Stimulated activated CD8-positive, alpha-beta memory T cell treated with anti-CD3 and anti-CD28 coated beads, Interleukin-2, amount 100 ng/mL, for 48 hours (primary cell): ENCODE results near the gene METTL13.
"Not testable (repeated sequence)": the region's sequence is repeated elsewhere in the genome, so short reads cannot be mapped to it uniquely, and the experiment has no call there.

Experiments
- DNase-seq, 2 donors: peaks; one replicate each; pipeline ENCODE4 v3.0.0-alpha.2; 2020; ENCODE audit warnings: low read depth in 2 of 2

The METTL13 gene

DNA sequence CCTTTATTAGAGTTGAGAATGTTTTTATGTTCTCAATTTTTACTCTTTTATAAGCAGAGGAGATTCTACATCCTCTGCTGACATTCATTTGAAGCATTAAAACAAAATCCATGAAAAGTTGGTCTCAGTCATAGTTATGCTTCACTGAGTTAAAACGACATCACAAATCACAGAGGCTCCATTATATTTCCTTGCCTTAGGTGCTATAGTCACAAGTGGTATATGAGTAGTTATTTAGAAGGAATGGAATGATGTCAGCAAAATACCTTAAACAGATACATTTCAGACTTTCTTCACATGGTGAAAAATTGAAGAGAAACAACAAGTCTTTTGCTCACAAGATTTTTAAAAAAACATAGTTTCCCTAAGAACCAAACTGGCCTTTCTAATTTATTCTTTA is 11.7 kb upstream of the METTL13 start:
- DNase-seq, result no peak

DNA sequence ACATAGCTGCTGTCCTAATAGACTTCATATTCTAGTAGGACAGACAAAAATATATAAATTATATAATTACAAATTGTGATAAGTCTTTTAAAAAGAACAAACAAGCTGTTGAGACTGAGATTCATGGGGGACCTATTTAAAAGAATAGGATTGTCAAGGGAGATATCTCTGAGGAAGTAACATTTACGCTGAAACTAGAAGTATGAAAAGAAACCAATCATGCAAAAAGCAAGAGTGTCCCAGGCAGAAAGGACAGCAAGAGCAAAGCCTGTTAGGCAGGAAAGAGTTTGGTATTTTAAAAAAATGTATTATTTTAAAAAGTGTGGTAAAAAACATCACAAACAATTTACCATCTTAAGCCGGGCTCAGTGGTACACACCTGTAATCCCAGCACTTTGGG is 9.1 kb upstream of the METTL13 start:
- no peak for DNase-seq

DNA sequence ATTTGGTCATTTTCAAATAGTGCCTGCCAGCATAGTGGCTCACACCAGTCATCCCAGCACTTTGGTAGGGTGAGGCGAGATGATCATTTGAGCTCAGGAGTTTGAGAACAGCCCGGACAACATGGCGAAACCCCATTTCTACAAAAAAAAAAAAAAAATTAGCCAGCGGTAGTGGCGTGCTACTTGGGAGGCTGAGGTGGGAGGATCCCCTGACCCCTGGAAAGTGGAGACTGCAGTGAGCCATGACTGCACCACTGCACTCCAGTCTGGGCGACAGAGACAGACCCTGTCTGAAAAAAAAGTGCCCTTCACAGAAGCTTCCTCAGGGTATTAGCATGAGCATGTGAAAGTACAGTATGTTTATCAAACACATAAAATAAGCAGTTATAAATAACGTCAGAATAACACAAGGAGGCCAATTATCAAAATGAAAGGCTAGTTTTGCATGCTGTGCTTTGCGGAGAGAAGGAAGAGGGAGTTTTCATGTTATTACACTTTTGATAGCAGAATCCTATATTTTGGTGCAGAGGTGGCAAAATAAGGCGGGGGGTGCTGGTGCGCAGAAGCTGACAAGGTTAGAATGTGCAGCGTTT is 781 bp upstream of the METTL13 start:
- DNase-seq, result no peak

DNA sequence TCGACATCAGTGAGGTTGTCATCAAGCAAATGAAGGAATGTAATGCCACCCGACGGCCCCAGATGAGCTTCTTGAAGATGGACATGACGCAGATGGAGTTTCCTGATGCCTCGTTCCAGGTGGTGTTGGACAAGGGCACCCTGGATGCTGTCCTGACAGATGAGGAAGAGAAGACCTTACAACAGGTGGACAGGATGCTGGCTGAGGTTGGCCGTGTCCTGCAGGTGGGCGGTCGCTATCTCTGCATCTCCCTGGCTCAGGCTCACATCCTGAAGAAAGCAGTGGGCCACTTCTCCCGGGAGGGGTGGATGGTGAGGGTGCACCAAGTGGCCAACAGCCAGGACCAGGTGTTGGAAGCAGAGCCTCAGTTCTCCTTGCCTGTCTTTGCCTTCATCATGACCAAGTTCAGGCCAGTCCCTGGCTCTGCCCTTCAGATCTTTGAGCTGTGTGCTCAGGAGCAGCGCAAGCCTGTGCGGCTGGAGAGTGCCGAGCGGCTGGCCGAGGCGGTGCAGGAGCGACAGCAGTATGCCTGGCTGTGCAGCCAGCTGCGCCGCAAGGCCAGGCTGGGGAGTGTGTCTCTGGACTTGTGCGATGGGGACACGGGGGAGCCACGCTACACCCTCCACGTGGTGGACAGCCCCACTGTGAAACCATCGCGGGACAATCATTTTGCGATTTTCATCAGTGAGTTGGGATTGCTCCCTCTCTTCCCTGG is 2.5 kb downstream of the METTL13 start:
- no peak for DNase-seq

DNA sequence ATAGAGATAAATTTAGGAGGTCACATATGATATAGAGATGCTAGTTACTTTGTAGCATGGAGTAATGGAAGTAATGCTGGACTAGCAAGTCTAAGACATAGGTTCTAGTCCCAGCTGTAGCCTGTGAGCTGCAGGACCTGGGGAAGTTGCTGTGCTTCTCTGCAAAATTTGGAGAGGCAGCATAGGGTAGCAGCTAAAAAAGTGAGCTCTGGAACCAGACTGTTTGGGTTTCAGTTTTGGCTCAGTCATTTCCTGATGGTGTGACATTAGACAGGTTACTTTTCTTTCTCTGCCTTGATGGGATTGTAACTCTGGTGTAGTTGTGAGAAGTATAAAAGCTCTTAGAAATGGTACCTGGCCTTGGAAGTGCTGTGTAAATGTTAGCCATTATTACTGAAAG is 3.3 kb downstream of the METTL13 start:
- no peak for DNase-seq

DNA sequence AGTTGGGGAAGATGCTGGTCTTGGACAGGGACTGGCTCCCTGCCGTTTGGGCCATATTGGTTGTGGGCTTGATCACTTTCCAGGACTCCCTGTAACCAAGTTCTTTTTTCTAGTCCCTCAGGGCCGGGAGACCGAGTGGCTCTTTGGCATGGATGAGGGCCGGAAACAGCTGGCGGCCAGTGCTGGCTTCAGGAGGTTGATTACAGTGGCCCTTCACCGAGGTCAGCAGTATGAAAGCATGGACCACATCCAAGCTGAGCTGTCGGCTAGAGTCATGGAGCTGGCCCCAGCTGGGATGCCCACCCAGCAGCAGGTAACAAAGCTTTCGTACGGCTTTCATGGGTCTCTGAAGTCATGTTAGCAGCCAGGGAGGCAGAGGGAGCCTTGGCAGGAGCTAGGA is 4.3 kb downstream of the METTL13 start:
- no peak for DNase-seq

DNA sequence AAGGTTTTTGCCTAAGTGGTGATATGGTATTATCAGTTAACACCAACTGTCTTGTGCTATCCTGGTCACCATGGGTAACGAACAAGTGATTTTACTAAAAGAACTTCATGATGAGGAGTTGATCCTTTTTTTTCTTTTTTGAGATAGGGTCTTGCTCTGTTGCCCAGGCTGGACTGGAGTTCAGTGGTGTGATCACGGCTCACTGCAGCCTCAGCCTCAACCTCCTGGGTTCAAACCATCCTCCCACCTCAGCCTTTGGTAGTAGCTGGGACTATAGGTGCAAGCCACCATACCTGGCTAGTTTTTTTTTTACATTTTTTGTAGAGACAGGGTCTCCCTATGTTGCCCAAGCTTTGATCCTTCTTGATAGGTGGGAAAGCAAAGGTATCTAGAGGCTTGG is 5.1 kb downstream of the METTL13 start:
- DNase-seq, result no peak

DNA sequence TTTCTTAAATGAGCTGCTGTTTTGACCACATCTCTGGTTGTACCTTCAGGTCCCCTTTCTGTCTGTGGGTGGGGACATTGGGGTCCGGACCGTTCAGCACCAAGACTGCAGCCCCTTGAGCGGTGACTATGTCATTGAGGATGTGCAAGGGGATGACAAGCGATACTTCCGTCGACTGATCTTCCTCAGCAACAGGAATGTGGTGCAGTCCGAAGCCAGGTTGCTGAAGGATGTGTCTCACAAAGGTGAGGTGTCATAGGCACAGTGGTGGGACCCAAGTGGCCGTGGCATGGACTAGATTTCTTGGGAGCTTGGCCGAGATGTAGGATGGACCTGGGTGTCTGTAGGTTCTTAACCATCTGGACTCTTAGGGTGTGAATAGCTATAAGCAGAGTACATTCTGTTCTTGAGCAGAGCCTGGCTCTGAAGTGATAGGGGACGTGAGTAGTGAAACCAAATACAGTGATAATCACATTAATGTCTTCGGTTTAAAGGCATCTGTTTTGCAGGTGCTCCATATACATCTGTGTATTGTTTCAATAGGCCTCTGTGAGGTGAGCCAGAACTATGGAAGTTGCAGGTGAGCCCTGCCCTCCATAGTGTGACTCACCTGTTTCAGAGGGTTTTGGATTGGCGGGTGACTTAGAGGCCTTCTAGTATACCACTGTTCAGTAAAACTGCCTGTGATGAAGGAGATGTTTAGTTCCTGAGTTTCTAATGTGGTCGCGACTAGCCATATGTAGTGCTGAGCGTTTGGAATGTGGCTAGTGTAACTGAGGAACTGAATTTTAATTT is 6.4 kb downstream of the METTL13 start:
- no peak for DNase-seq

DNA sequence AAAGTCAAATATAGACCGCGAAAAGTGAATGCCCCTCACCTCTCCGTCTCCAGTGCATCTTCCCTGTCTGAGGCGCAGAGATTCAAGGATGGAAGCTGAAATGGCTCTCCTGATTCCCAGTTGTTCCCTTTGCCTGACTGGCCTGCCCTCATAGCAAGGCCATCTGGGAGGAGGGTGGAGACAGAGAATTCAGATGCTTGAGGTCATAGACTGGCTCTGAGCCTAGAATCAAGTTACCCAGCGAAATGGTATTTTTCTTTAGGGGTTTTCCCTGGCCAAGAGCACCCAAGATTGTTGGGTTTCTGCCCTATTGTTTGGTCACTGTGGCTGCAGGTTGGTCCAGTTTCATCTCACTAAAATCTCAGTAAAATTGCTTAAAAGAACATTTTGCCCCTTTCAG is 7.2 kb downstream of the METTL13 start:
- no peak for DNase-seq

DNA sequence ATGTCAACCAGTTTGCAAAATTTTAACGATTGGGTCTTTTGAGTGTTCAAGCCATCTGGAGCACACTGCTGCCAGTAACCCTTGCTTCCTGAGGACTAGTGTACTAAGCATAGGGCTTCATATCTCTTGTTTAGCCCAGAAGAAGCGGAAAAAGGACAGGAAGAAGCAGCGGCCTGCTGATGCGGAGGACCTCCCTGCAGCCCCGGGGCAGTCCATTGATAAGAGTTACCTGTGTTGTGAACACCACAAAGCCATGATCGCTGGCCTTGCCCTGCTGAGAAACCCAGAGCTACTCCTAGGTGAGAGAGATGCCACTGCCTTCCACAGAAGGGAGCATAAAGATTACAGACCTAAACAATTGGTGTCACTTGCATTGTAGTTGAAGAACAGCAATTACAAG is 8.9 kb downstream of the METTL13 start:
- no peak for DNase-seq

DNA sequence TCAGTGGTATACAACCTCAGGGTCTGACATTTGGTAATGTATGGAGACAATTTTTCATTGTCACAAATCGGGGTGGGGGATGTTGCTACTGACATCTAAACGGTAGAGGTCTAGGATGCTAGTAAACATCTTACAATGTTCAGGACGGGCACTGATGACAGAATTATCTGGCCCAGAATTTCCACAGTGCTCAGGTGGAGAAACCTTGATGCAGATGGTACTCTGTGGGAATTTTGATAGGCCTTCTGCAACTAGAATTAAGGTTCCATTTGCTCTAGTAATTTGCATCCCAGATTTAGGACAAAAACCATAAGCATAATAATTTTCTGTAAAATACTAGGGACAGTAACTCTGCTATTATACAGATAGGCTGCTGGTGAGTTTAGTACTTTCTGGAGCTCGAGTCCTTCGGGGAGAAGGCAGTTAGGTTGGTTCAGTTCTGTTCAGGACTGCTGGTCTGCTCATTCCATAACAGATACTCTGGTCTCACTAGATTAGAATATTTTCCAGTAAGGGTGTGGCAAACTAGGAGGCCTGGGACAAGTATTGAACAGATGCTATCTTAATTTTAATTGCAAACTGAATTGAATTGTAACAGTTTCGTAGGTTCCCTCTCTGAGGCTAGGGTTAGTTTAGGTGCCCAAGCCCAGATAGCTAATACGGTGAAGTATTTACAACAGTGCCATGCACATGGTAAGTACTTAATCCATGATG is 11.4 kb downstream of the METTL13 start:
- no peak for DNase-seq

DNA sequence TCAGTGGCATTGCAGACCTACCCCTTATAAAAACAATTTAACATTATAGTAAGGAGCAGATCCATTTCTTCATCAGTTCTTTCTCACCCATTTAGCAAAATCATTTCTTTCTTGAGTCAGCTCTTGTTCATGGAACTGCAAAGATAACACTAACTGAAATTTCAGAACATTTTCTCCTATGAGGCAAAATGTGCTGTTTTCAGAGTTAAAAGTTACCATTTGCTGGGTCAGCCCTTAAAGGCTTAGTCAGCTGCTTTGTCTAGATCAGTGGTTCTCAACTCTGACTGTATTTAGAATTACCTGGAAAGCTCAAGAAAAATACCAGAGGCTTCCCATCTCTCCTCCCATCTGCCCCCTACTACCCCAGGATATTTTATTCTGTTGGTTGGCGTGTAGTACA is 12.2 kb downstream of the METTL13 start:
- no peak for DNase-seq

DNA sequence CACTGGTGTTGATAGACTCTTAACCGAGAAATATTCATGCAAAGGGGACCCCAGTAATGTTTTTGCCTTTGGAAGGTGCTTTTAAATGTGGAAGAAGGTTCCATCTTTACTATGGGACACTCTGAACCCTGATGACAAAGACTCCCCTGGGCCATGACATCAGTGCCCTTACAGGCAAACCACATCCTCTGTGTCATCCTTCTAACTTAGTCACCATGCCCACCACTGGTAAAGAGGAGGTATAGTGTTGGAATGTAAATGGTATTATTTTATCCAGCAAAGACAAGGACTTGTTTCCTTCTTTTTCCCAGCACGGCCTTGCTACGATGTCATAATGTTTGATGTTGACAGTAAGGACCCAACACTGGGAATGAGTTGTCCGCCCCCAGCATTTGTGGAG is 12.6 kb downstream of the METTL13 start:
- DNase-seq, result peak; percentile 28 to 30

DNA sequence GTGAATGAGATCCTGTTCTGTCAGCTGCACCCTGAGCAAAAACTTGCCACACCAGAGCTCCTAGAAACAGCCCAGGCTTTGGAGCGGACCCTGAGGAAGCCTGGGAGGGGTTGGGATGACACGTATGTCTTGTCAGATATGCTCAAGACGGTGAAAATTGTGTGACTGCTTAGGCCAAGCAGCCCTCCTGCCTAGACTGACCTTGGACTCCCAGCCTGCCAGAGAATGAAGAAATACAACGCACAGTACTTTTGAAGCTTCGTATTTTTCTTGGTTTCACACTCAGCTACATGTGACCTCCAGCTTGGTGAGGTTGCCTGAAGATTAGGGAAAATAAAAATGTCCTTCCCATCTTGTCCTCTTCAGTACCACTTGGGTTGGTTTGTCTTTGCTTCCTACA is 15.1 kb downstream of the METTL13 start:
- no peak for DNase-seq

DNA sequence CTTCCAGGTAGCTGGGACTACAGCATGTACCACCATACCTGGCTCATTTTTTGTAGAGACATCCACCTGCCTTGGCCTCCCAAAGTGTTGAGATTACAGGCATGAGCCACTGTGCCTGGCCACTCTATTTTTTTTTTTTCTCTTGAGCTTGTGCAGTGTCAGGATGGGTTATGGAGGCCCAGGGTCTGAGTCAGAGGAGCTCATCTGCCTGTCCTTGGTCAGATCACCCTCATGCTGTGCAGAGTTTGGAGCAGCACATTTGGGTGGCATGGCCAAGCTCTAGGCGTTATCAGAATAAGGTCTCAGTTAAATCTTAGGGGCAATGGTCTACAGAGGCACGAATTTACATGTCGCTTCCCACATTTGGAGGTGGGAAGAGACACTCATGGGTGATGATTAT is 16.9 kb downstream of the METTL13 start:
- DNase-seq, result no peak

DNA sequence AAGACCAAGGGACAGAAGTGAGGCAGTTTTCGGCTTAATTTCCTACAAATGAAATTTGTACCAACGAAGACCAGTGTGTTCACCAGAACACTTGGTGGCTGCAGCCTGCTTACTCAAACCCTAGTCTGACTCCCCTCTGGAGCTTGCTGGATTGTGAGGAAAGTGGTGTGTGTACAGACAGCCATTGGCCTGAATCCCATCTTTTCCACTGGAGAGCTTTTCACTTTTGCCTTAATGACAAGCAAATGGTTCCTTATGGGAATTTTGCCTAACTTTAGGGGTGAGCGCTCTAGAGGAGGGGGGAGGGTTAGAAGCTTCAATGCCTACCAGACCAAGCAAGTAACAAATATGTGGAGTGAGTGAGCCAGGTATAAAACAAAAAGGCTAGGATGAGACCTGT is 17.3 kb downstream of the METTL13 start:
- DNase-seq, result no peak

DNA sequence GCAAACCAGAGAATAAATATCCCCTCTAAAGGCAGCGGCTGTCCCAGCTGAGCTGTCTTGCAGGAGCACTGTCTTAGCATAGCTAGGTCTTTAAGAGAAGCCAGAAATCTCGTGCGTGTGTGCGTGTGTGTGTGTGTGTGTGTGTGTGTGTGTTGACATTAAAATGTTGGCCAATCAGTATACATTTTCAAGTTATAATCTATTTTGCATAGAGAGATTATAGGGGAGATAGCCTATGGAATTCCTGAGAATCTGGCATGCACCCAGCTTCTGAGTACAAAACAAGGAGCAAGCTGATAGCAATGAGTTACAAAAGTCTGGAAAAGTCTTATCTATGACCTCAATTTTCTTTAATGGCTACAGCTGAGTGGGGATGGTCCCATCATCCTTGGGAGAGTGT is 17.7 kb downstream of the METTL13 start:
- no peak for DNase-seq

DNA sequence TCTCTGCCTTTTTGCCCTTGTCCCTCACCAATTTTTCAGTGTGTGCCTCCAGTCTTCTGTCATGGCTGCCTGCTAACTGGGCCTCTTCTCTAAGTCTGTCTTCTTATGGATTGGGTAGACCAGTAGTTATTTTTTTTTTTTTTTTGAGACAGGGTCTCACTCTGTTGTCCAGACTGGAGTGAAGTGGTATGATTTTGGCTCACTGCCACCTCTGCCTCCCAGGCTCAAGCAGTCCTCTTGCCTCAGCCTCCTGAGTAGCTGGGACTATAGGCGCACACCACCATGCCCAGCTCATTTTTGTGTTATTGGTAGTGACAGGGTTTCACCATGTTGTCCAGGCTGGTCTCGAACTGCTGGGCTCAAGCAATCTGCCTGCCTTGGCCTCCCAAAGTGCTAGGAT is 18.2 kb downstream of the METTL13 start:
- not testable (repeated sequence) for DNase-seq

DNA sequence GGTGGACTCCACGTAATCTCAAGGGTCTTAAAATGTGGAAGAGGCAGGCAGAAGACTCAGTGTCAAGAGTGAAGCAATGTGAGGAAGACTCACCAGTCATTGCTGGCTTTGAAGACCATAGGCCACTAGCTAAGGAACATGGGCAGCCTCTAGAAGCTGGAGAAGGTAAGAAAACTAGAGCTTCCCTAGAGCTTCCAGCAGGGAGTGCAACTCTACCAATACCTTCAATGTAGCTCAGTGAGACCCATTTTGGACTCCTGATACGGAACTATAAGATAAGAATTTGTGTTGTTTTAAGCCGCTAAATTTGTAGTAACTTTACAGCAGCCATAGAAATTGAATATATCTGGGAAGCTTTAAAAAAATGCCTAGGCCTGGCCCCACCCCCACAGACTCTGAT is 18.9 kb downstream of the METTL13 start:
- DNase-seq, result no peak

DNA sequence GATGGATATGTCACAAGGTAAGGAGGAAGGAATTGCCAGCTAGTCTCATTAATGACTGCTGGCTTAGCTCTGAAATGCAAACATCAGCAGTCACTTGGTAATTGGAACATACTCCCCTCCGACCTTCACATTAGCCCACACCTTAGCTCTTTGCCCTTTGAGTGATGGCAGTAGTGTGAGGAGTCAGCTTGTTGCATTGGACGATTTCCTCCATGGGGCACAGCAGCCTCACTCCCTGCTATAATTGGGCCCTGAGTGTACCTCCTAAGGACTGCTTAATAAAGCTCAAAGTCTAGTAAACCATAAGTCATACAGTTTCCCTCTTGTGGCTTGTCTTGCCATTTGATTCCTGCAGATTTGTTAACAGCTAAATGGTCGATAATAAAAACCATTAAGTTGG is 19.4 kb downstream of the METTL13 start:
- no peak for DNase-seq

DNA sequence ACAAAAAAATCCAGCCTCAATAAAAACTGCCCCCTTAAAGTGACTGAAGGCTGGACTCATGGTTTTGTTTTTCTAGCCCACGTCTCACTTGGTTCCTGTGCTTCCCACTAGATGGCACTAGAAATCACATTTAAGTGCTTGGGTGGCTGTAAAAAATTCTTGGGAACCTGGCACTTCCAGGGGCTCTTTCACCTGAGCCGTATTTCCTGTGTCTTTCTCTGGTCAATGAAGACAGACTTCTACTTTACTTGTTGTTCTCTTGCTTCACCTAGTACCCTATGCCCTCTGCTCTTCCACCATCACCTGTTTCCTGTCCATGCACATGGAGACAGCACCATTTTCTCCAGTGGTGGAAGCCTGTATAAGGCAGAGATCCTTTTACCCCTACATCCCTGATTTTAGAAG is 20.0 kb downstream of the METTL13 start:
- DNase-seq, result no peak

DNA sequence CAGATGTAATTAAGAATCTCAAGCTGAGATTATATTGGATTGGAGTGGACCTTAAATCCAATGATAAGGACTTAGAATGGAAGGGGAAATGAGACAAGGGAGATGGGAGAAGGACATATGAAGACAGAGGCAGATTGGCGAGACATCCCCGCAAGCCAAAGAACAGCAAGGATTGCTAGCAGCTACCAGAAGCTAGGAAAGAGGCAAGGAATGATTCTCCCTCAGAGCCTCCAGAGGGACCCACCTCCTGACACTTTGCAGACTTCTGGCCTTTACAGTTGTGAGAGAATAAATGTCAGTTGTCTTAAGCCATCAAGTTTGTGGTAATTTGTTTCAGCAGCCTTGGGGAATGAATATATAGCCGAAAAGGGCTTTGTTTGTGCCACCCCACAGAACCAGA is 20.7 kb downstream of the METTL13 start:
- DNase-seq, result no peak

DNA sequence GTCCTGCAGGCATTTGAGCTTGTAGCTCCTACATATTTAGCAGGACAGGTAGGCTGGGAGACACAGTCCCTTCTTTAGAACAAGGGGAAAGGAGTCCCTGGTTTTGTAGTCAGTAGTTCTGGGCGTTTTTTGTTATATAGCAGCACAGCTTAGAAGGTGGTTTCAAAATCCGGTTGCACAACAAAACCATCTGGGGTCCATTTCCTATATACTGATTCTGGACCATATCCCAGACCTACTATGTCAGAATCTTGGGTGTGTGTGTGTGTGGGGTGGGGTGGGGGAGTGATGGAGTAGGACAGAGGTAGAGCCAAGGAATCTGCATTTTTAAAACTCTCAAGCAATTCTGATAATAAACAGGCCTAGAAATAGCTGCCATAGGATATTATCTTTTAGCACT is 21.6 kb downstream of the METTL13 start:
- DNase-seq, result no peak
